Smooth muscle cell (in vitro differentiated cells): ENCODE data around the gene CCND1. TPM values are rescaled to one million over a fixed set of nuclear protein-coding genes. Genes with fewer than 3 reads are reported as not detected.

Experiments
- DNase-seq: peaks from one replicate; lab custom pipeline; 2025; ENCODE audit not compliant: unreplicated experiment; lab: John Stamatoyannopoulos, UW
- H2AFZ ChIP-seq: fragments of 200-600 bp; sonication (generic); 2 replicates; pipeline ENCODE4 v1.6.0; 2016; ENCODE audit warnings: antibody characterized with exemption, low read depth, mild to moderate bottlenecking
- H3F3A ChIP-seq: fragments of 200-600 bp; sonication (generic); 2 replicates; pipeline ENCODE4 v1.6.0; 2017; ENCODE audit warnings: antibody characterized with exemption, low read depth
- H3K27ac ChIP-seq: fragments of 200-600 bp; sonication (generic); 2 replicates; pipeline ENCODE4 v1.5.1; 2016; ENCODE audit warnings: low read depth, mild to moderate bottlenecking
- H3K27me3 ChIP-seq: fragments of 200-600 bp; sonication (generic); 2 replicates; pipeline ENCODE4 v1.6.1; 2016; ENCODE audit warnings: low read depth, mild to moderate bottlenecking
- H3K36me3 ChIP-seq: fragments of 200-600 bp; sonication (generic); 2 replicates; pipeline ENCODE4 v1.5.1; 2016; ENCODE audit warnings: low read depth
- H3K4me1 ChIP-seq: fragments of 200-600 bp; sonication (generic); 2 replicates; pipeline ENCODE4 v1.5.1; 2016; ENCODE audit warnings: low read depth
- H3K4me2 ChIP-seq: fragments of 200-600 bp; sonication (generic); 2 replicates; pipeline ENCODE4 v1.6.0; 2016; ENCODE audit warnings: mild to moderate bottlenecking
- H3K4me3 ChIP-seq: fragments of 200-600 bp; sonication (generic); 2 replicates; pipeline ENCODE4 v1.5.1; 2016; ENCODE audit warnings: mild to moderate bottlenecking
- H3K79me2 ChIP-seq: fragments of 200-600 bp; sonication (generic); 2 replicates; pipeline ENCODE4 v1.6.0; 2016; ENCODE audit warnings: low read depth, mild to moderate bottlenecking
- H3K9ac ChIP-seq: fragments of 200-600 bp; sonication (generic); 2 replicates; pipeline ENCODE4 v1.6.0; 2016; ENCODE audit warnings: low read depth
- H3K9me3 ChIP-seq: fragments of 200-600 bp; sonication (generic); replicated peaks from 2 replicates; pipeline ENCODE4 v1.5.1; 2016; ENCODE audit warnings: low read depth
- H4K20me1 ChIP-seq: fragments of 200-600 bp; sonication (generic); 2 replicates; pipeline ENCODE4 v1.6.0; 2016; ENCODE audit warnings: low read depth
- whole genome bisulfite sequencing: methylation state at CpG from one replicate; pipeline ENCODE4 v1.1.7; 2016; ENCODE audit warnings: low lambda C conversion rate; 5-methylcytosine and 5-hydroxymethylcytosine counted together
- polyA plus RNA-seq: library from polyadenylated mRNA; unstranded; fragments of >200 nt; fragmentation: Nextera tagmentation; extraction: Ambion mirVana; gene quantifications from 2 replicates; pipeline ENCODE4 v1.2.1, GENCODE V29; 2016
- total RNA-seq: library from RNA; depleted of rRNA; stranded (reverse); fragments of >200 nt; gene quantifications from 2 replicates; pipeline ENCODE4 v1.2.3, GENCODE V29; 2014
- TF ChIP-seq, protein P1 (sequence below): fragments of 200-600 bp; sonication (generic); IDR thresholded peaks from 2 replicates; pipeline ENCODE4 v1.5.1; 2017; ENCODE audit warnings: borderline replicate concordance, mild to moderate bottlenecking, antibody characterized with exemption; ENCODE audit not compliant: insufficient read depth, poor library complexity, severe bottlenecking

CCND1 gene
- total and polyA plus RNA-seq, 2 experiments from 2014 or later: 281 to 482 TPM

DNA sequence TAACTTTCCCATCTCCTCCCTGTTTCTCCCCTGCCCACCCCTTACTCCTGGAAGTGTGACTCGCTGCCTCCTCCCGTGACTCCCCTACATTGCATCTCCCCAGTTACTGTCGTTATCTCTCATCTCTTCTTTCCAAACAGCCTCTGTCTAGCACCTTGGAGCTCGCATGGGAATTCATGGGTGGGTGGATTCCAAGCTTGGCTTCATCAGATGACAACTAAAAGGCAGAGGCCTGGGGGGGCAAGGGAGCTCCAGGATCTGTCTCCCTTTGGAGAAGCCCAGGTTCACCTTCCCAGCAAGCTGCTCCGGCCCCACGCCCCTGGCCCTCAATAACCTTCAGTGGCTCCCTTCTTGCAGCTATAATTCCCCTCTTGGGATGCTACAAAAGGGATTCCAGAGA lies 6.9 kb upstream of the CCND1 start:
- no peaks in the 10 kb centered on the region for H3K36me3 ChIP-seq
- no peaks in the 10 kb centered on the region for H3K27me3 ChIP-seq
- no peak for DNase-seq
- no peaks in the 10 kb centered on the region for H3K79me2 ChIP-seq
- H3K9me3 ChIP-seq: no peaks in the 10 kb centered on the region
- H3F3A ChIP-seq: peaks cover 6% of the 10 kb centered on the region
- H3K9ac ChIP-seq: no peak overlapping the region
- no peak overlapping the region for H3K4me3 ChIP-seq
- no peak overlapping the region for H3K4me2 ChIP-seq
- no peak overlapping the region for H3K27ac ChIP-seq
- 67% methylated on average over 6 of the region's 6 CpGs for WGBS
- peaks cover 16% of the 10 kb centered on the region for H3K4me1 ChIP-seq
- TF ChIP-seq, protein P1, sequence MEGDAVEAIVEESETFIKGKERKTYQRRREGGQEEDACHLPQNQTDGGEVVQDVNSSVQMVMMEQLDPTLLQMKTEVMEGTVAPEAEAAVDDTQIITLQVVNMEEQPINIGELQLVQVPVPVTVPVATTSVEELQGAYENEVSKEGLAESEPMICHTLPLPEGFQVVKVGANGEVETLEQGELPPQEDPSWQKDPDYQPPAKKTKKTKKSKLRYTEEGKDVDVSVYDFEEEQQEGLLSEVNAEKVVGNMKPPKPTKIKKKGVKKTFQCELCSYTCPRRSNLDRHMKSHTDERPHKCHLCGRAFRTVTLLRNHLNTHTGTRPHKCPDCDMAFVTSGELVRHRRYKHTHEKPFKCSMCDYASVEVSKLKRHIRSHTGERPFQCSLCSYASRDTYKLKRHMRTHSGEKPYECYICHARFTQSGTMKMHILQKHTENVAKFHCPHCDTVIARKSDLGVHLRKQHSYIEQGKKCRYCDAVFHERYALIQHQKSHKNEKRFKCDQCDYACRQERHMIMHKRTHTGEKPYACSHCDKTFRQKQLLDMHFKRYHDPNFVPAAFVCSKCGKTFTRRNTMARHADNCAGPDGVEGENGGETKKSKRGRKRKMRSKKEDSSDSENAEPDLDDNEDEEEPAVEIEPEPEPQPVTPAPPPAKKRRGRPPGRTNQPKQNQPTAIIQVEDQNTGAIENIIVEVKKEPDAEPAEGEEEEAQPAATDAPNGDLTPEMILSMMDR: no peak
- H2AFZ ChIP-seq: no peak overlapping the region
- H4K20me1 ChIP-seq: no peaks in the 10 kb centered on the region

DNA sequence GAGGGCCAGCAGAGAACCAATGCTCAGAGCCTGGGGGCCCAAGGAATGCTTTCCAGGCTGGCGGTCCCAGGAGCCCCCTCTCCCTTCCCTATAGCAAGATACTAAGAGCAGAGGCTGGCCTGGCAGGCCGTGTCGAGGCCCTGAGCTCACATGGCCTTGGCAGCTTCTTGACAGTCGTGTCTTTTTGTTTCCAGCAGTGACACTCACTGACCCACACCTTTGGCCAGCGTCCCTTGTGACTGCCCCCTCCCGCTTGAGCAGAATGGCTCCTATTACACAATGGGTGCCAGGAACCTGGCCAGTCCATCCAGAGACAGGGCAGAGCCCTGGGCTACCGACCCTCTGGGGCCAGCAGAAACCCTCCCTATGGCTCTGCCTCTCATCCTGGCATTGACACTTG lies 6.4 kb upstream of the CCND1 start:
- Histone ChIP-seq H3F3A (peaks cover 6% of the 10 kb centered on the region), H4K20me1 (no peaks in the 10 kb centered on the region), H3K4me1 (peaks cover 19% of the 10 kb centered on the region), H3K9ac (no peak overlapping the region), H3K4me2 (no peak overlapping the region), H3K27me3 (no peaks in the 10 kb centered on the region), H3K27ac (no peak overlapping the region), H3K9me3 (no peaks in the 10 kb centered on the region), H3K36me3 (no peaks in the 10 kb centered on the region), H3K79me2 (peaks cover 2% of the 10 kb centered on the region), H2AFZ (no peak overlapping the region), H3K4me3 (no peak overlapping the region)
- WGBS: 91% methylated on average over 7 of the region's 7 CpGs
- TF ChIP-seq, protein P1: no peak
- DNase-seq: no peak

DNA sequence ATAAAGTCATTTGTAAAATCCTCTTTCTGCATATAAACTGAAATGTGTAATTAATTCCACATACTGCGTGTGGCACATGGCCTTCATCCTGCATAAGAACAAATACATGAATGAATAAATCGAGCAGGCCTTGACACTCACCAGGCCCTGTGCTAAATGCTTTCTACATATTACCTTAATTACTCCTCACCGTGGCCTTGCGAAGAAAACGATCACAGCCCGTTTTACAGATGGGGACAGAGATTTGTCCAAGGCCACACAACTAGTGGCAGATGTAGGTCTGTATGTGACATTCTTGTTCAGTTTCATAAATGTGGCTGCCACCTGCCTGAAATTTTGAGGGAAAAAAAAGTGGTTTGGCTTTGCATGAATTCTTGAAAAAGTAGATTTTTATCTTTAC lies 5.8 kb upstream of the CCND1 start:
- Histone ChIP-seq H2AFZ (no peak overlapping the region), H3K4me2 (no peak overlapping the region), H3K79me2 (peaks cover 8% of the 10 kb centered on the region), H3K27me3 (no peaks in the 10 kb centered on the region), H3K9me3 (no peaks in the 10 kb centered on the region), H3K4me1 (peaks cover 25% of the 10 kb centered on the region), H3F3A (peaks cover 6% of the 10 kb centered on the region), H3K4me3 (no peak overlapping the region), H3K27ac (no peak overlapping the region), H4K20me1 (no peaks in the 10 kb centered on the region), H3K36me3 (no peaks in the 10 kb centered on the region), H3K9ac (no peak overlapping the region)
- 70% methylated on average over 6 of the region's 6 CpGs for WGBS
- TF ChIP-seq, protein P1: no peak
- DNase-seq: no peak

DNA sequence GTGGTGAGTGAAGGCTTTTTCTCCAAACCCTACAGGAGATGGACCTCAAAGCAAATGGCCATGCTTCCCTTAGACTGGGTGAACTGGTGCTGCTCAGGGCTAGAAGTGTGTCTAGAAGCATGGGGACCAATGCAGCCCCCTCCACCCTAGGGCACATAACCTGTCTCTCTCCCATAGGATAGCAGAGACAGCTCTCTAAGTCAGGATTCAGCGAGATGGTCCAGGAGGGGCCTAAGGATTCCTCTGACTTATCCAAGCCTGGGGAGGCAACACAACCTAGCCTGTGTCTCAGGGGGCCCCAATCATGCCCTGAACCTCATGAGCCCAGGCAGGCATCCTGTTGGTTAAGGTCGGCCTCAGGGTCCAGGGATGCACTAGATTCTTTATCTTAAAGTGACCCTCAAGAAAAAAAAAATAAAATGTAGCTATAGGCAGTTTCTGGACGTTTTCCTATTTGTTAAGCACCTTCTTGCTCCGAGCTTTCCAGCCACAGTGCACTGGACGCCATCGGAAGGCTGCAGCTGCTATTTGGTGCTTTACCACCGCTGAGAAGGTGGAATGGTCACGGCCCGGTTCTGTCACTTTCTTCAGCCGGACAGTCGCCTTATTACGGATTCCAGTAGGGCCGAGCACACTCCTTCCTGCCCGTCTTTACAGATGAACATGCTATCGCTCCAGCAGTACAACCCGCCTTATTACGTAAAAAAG lies 5.0 kb upstream of the CCND1 start:
- peak overlapping the region; percentile 96 for H3K4me2 ChIP-seq
- WGBS: 10% methylated on average over 17 of the region's 17 CpGs
- peak overlapping the region; percentile 76 for H2AFZ ChIP-seq
- no peak overlapping the region for H3K9ac ChIP-seq
- H3F3A ChIP-seq: peaks cover 6% of the 10 kb centered on the region
- TF ChIP-seq, protein P1: no peak
- no peaks in the 10 kb centered on the region for H3K36me3 ChIP-seq
- no peaks in the 10 kb centered on the region for H4K20me1 ChIP-seq
- DNase-seq: no peak
- peaks cover 12% of the 10 kb centered on the region for H3K79me2 ChIP-seq
- peaks cover 25% of the 10 kb centered on the region for H3K4me1 ChIP-seq
- no peaks in the 10 kb centered on the region for H3K27me3 ChIP-seq
- H3K4me3 ChIP-seq: peak overlapping the region; percentile 93
- H3K9me3 ChIP-seq: no peaks in the 10 kb centered on the region
- H3K27ac ChIP-seq: no peak overlapping the region
